ENCODE measurements around the gene RPF1. TPM values are rescaled to one million over a fixed set of nuclear protein-coding genes. Genes with fewer than 3 reads are reported as not detected.
"Not testable (repeated sequence)": the region's sequence is repeated elsewhere in the genome, so short reads cannot be mapped to it uniquely, and the experiment has no call there.

The RPF1 gene, protein sequence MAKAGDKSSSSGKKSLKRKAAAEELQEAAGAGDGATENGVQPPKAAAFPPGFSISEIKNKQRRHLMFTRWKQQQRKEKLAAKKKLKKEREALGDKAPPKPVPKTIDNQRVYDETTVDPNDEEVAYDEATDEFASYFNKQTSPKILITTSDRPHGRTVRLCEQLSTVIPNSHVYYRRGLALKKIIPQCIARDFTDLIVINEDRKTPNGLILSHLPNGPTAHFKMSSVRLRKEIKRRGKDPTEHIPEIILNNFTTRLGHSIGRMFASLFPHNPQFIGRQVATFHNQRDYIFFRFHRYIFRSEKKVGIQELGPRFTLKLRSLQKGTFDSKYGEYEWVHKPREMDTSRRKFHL
- 80.6 and 89.7 TPM in 2 replicates for total RNA-seq (2014; rRNA removed; shearing (Covaris generic))

DNA sequence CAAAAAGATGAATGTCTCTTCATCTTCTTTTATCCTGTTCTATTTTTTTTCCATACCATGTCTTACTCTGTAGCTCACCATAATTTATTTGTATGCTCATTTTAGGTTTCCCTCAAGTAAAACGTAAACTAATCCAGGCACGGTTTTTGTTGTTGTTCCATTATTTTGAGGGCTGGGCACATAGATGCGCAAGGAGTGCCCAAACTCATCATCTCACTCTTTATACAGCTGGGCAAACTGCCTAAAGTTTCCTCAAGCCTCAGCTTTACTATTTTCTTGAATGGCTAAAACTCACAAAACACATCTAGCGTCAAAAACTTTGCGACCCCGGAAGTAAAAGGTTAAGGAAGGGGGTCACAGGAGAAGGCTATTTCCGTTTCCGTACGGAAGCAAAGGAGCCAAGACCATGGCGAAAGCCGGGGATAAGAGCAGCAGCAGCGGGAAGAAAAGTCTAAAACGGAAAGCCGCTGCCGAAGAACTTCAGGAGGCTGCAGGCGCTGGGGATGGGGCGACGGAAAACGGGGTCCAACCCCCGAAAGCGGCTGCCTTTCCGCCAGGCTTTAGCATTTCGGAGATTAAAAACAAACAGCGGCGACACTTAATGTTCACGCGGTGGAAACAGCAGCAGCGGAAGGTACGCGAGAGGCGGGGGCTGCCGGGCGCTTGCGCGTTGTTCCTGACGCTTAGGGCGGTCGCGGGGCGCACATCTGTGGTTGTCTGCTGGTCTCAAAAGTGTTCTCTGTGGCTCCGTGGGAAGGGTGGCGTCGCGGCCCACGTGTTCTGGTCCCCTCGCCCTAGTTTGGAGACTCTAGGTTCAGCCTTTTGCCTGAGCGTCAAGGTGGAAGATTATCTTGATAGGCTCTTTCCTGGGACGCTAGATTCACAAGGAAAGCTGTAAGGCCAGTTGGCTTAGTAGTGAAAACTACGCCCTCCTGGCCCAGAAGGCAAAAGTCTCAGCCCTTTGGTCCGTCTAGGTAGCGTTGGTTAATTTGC is at the start of gene RPF1:
TSS of gene RPF1 (plus strand) at position 391 of the 993 bp plus-strand sequence. CDS start at position 407, 16 bp downstream.
- peak; percentile 91 for DNase-seq (ENCODE audit: low read depth)

DNA sequence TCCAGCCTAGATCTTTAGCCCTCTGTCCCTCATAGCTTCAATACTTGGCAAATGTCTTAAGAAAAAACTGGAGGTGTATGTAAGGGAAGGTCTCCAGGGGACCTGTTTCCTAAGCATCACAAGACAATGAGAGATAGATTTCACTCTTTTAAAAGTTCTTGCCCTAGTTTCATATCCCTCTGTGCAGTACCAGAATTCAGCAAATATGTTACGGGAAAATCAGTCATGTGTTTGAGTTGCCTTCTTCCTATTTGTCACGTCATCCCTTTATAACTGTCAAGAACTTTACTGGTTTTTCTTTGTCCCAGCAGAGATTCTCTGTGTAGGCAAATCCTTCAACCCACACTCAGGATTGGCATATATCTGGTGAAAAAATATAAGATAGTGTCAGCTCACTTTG is 48.5 kb upstream of the RPF1 start:
- no peak for DNase-seq (ENCODE audit: low read depth)

DNA sequence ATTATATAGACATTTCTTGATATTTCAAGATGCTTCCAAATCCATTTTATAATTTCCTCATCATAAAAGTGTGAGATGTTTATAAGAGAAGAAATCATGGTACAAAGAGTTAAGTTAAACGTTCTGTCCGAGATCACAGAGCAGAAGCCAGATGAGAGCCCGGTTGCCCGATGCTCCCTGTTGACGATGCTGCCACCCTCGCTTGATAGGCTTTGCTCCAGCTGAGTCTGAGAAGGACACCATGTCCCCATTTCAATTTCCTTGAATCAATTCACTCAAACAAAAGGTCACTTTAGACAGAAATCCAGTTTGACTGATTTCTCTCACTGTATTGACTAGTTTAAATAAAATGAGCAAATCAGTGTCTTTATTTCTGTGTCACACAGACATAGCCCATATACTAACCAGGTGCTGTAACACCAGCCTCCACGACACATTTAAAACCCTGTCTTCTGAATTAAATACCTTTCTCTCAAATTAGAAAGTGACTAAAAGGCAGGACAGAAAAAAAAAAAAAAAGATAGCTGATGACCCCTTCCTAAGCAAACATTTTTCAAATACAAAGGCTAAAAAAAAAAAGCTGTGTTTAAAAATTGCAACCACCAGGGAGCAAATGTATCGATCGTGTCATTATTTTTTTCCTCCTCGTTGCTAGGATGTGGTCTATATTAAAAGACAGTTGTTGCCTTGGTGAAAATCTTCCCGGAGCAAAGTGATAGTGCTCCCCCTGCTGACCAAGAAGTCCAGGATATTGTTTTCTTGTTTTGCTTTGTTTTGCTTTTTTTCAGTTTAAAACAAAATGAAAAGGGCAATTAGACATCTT is 45.6 kb upstream of the RPF1 start:
- peak; percentile 81 for DNase-seq (ENCODE audit: low read depth)

DNA sequence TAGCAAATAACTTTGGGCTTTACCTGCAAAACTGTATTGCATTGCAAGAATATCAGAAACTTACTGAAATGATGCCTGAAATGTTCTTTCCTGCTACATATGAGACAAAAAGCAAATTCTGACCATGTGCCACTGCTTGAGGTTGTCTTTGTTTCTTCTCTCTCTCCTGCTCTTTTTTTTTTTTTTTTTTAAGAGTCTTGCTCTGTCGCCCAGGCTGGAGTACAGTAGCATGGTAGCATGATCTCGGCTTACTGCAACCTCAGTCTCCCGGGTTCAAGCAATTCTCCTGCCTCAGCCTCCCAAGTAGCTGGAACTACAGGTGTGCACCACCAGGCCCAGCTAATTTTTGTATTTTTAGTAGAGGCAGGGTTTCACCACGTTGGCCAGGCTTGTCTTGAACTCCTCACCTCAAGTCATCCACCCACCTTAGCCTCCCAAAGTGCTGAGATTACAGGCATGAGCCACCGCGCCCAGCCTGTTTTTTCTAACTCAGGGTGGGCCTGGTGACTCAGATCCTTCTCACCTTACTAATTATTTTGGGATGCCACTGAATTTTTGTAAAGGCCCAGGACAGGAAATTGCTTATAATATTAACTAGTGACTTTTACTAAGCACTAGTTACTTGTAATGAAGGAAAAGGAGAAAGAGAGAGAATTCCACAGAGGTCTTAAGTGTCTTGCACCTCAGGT is 44.8 kb upstream of the RPF1 start:
- no peak for DNase-seq (ENCODE audit: low read depth)

DNA sequence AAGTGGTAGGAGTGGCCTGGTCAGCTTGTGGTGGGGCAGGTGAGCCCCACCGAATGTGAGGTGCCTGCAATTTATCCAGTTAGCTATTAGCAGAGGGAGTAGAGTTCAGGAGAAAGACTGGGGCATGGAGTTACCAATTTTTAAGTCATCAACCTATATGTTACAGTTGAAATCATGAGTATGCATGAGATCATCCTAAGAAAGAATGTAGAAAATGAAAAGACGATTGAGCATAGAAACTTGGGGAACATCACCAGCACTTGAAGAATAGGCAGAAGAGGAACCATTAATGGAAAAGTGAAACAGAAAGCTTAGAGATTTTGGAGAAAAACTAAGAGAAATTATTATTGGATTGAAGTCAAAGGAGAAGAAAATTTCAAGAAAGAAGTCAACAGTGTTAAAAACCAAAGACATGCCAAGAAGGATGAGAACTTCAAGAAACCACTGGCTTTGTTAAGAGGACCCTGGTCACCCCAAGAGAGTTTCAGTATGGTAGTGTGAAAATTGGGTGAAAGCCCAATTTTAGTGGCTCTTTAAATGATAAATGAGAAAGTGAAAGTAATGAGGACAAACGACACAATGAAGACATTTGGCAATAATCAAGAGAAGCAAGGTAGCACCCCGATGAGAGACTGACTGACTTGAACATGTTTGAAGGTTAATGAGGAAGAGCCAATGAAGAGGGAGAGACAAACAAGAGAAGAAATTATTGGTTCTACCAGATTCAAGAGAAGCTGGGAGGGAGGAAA is 44.1 kb upstream of the RPF1 start:
- DNase-seq (ENCODE audit: low read depth): no peak

DNA sequence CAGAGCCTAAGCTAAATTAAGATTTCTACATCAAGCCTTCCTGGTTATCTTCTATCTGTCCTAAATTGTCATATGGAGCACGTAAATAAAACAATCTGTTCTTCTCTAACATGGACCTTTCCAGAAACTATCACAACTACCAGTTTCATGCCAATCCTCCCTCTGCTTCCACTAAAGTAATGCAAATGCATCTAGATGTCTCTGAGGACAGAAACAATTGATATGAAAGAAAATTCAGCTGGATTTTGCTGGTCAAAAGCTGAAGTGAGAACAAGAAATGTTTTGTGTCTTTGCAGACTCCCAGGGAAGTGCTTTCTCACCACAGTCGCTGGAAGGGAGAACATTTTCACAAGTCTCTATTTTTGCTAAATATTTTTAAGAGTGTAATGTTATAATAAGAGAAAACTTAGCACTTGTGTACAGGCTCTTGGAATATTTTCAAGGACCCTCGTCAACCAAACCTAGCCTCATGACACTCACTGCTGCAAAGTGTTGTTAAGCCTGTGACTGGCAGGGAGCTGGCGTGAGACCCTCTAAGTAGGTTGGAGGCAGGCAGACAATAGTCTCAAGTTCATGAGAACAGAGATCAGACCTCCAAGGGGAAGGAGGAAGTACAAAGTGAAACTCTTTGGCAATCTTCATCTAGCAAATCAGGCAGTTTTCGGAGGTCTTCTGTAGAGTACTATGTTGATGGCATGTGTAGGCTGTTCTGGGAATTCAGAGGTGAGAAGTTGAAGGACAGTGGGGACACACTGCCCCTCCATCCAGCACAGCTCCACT is 42.0 kb upstream of the RPF1 start:
- no peak for DNase-seq (ENCODE audit: low read depth)

DNA sequence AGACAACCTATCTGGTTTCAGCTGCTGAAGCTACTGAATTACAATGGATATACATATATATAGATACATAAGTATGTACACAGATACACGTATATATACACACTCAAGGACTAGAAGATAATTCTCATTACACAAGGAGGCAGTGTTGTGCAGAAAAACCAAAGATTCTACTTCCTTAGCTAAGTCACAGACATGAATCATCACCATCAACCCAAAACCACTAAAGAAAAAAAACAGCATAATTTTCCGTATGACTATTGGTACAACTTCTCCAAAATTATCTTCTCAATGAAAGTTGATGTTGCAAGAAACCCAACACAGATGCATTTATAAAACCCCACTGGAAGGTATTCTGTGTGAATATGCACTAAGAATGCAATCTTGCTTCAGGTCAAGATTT is 36.8 kb upstream of the RPF1 start:
- DNase-seq (ENCODE audit: low read depth): peak; percentile 88

DNA sequence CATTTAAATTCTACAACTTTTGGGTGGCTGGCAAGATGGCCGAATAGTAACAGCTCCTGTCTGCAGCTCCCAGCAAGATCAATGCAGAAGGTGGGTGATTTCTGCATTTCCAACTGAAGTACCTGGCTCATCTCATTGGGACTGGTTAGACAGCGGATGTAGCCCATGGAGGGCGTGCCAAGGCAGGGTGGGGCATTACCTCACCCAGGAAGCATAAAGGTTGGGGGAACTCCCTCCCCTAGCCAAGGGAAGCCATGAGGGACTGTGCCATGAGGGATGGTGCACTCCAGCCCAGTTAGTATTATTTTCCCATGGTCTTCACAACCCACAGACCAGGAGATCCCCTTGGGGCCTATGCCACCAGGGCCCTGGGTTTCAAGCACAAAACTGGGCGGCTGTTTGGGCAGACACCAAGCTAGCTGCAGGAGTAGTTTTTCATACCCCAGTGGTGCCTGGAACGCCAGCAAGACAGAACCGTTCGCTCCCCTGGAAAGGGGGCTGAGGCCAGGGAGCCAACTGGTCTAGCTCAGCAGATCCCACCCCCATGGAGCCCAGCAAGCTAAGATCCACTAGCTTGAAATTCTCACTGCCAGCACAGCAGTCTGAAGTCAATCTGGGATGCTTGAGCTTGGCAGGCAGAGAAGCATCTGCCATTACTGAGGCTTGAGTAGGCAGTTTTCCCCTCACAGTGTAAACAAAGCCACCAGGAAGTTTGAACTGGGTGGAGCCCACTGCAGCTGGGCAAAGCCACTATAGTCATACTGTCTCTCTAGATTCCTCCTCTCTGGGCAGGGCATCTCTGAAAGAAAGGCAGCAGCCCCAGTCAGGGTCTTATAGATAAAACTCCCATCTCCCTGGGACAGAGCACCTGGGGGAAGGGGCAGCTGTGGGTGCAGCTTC is 36.1 kb upstream of the RPF1 start:
- not testable (repeated sequence) for DNase-seq (ENCODE audit: low read depth)

DNA sequence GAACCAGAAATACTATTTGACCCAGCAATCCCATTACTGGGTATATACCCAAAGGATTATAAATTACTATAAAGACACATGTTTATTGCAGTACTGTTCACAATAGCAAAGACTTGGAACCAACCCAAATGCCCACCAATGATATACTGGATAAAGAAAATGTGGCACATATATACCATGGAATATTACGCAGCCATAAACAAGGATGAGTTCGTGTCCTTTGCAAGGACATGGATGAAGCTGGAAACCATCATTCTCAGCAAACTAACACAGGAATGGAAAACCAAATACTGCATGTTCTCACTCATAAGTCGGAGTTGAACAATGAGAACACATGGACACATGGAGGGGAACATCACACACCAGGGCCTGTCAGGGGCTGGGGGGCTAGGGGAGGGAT is 30.4 kb upstream of the RPF1 start:
- DNase-seq (ENCODE audit: low read depth): not testable (repeated sequence)

DNA sequence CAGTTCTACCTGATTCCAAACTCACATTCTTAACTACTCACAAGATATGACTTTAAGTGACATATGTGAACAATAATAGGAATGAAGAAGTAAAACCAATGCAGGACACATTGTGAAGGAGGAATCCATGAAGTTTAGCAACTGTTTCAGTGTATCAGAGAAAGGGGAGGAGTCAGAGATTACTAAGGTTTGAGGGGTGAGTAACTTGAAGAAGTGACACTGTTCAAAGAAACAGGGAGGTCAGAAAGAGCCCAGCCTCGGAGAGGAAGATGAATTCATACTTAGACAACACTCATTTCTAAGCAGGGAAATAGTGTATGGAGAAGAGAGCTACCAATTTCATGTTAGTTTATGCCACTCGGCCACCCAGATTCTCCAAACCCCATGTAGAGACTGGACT is 28.2 kb upstream of the RPF1 start:
- no peak for DNase-seq (ENCODE audit: low read depth)

DNA sequence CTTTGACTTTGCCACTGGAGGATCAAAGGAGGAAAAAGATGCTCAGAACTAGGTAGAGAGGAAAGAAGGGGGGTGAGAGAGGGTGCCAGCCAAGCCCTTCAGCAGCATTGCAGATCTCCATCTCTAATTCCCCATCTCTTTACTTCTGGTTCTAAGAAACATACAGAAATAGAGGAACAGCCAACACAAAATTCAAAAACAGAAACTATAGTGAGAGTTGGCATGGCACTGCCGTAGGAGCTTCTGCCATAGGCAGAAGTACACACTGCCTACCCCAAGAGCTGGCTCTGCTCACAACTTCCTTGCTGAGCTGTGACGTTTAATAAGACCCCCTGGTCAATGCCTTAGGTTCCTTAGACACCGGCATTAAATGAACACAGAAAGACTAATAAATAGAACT is 26.6 kb upstream of the RPF1 start:
- DNase-seq (ENCODE audit: low read depth): no peak

DNA sequence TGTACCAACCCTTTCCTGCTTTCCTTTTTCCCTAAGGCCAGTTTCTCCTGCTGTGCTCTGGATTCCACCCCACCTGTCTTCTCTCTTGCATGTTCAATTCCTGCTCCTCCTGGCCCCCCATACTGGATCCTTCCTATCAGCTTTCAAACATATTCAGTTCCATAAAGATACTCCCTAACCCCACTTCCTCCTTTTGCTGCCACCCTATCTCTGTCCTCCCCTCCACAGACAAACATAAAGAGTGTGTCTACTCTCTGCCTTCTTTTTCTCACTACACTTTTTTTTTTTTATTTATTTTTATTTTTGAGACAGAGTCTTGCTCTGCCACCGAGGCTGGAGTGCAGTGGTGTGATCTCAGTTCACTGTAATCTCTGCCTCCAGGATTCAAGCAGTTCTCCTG is 16.9 kb upstream of the RPF1 start:
- DNase-seq (ENCODE audit: low read depth): no peak

DNA sequence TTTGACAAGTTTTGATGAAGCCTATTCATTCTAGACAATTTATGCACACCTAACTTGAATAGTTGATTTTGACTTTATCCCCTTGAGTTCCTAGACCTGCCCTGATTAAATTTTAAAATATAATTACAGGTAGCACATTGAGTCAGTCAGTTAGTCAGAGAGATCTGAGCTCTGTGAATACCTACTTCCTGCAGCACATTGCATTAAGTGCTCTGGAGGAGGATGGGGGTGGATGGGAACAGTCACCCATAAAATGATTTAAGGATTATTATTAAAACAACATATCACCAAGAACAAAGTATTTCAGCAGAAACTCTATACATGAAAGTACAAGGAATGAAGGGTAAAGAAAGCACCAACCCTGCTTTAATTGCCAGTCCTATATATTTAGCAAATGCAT is 11.8 kb upstream of the RPF1 start:
- DNase-seq (ENCODE audit: low read depth): no peak

DNA sequence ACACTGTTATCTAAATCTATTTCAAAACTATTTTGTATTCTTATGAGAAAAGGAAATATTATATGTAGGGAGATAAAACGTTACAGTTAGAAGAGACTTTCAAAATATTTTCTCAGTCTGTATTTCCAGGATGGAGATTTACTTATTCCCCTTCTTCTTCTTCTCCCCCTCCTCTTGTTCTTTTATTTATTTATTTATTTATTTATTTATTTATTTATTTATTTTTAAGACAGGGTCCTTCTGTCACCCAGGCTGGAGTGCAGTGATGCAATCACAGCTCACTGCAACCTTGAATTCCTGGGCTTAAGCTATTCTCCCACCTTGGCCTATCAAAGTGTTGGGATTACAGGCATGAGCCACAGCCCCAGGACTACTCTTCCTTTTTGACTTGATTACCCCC is 2.8 kb upstream of the RPF1 start:
- no peak for DNase-seq (ENCODE audit: low read depth)

DNA sequence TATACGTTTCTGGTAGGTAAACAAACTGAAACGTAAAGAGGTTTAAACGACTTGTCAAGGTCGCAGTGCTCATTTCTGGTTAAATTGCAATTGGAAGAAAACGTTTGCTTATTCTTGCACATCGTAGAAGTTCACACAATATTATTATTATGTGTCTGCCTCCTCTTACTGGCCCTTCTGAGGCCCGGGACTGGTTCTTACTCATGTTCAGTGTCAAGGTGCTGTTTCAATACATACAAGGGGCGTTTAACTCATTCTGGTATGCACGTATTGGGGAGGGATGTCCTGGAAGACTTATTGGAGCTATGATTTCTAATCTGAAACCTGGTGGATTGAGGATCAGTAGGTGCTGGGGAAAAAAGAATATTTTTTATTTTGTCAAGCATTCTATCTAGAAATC is 932 bp downstream of the RPF1 start:
- peak; percentile 20 for DNase-seq (ENCODE audit: low read depth)

DNA sequence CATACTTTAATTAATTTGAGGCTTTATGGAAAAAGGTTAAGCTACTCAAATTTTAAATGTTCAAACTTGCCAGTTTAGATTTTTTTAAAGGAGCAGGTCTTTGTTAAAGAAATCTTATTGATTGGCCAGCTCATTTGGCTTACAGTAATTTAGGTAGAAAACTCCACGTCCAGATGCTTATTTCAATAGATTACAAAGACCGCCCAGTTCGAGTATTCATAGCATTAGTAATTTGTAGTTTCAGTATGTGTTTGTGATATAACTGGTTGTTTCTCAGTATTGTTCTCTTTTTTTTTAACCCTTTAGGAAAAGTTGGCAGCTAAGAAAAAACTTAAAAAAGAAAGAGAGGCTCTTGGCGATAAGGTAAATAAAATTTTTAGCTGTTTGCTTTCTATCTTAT is 1.6 kb downstream of the RPF1 start:
- no peak for DNase-seq (ENCODE audit: low read depth)

DNA sequence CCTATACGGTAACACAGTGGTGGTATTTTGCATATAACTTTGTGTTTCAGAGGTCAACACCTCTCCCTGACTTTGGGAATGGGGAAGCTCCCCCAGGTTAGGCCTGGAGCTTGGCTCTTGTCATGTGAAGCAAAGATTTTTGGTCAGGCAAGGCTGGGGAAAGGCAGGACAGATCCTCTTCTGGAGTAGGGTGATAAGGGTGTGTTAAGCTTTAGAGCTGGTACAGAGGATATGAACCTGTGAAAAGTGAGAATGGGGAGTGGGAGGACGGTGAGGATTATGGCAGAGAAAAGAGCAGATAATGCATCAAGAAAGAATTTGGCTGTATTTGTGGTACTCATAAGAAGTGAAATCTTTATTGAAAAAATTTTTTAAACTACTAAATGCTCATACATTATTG is 2.3 kb downstream of the RPF1 start:
- DNase-seq (ENCODE audit: low read depth): no peak

DNA sequence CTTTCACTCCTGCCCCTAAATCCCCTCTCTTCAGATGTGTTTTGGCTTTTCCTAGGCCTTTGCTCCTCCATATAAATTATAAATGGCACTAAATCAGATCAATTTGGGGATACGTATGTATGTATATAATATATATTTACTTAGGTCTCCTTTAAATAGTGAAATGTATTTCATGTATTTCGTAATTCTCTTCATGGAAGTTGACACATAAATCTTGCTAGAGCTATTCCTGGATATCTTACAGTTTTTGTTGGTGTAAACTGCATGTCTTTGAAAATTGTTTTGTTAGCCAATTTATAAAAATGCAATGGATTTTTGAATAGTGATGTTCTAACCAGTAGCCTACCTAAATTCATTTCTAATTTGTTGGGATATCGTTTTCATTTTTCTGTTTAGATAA is 9.0 kb downstream of the RPF1 start:
- no peak for DNase-seq (ENCODE audit: low read depth)

DNA sequence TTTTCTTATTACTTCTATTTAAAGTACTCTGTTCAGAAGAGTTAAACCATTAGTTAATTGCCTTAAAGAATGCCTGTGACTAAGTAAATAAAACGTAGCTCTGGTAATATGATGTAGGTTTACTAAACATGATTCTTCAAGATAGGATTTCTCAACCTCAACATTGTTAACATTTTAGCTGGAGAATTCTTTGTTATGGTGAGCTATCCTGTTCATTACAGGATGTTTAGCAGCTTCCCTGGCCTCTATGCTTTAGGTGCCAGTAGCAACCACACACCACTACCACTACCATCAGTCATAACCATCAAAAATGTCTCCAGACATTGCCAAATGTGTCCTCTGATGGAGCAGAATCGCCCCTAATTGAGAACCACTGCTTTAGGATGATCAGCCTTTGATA is 10.7 kb downstream of the RPF1 start:
- DNase-seq (ENCODE audit: low read depth): no peak

All from M059J (cell line).